Transverse colon (tissue), 4 donors: Measurements from ENCODE around the gene SFRP5. TPM values are rescaled to one million over a fixed set of nuclear protein-coding genes. Genes with fewer than 3 reads are reported as not detected.

Experiments used
- DNase-seq: peaks from one replicate; pipeline ENCODE4 v3.0.0-alpha.2; 2019
- H3K27ac ChIP-seq, 4 donors: fragments of 200-600 bp; sonication (generic); 2 replicates each; pipeline ENCODE4 v1.5.1; 2016 to 2018; ENCODE audit warnings: inconsistent platforms in 4 of 4
- H3K27me3 ChIP-seq: fragments of 200-600 bp; sonication (generic); 2 replicates; pipeline ENCODE4 v1.5.1; 2017; ENCODE audit warnings: inconsistent platforms
- H3K36me3 ChIP-seq, 4 donors: fragments of 200-600 bp; sonication (generic); 2 replicates each; pipeline ENCODE4 v1.5.1; 2017 to 2019; ENCODE audit warnings: inconsistent platforms in 4 of 4
- H3K4me1 ChIP-seq, 4 donors: fragments of 200-600 bp; sonication (generic); 2 replicates each; pipeline ENCODE4 v1.5.1; 2017 to 2020; ENCODE audit warnings: inconsistent platforms in 4 of 4
- H3K4me3 ChIP-seq, 4 donors: fragments of 200-600 bp; sonication (generic); 1 replicate in 1 of 4; 2 replicates in 3 of 4; pipeline versions ENCODE4 v1.5.1 to v1.6.1; 2017 to 2019; ENCODE audit warnings: inconsistent platforms in 4 of 4
- H3K9me3 ChIP-seq, 2 donors: fragments of 200-600 bp; sonication (generic); 2 replicates each; pipeline ENCODE4 v1.5.1; 2017 to 2019; ENCODE audit warnings: inconsistent platforms in 2 of 2
- CTCF ChIP-seq, 5 experiments: fragments of 200-600 bp in 3 of 5; fragments of 450-650 bp in 2 of 5; sonication (generic) in 3 of 5; IDR thresholded peaks; 1 replicate in 2 of 5; 2 replicates in 3 of 5; pipeline ENCODE4 v1.5.1; 2016 to 2017; ENCODE audit warnings: antibody characterized with exemption in 5 of 5, inconsistent platforms in 3 of 5, mild to moderate bottlenecking in 2 of 5, moderate library complexity in 1 of 5
- EP300 ChIP-seq: sonication (generic); formaldehyde crosslinking; IDR thresholded peaks from one replicate; pipeline ENCODE4 v1.6.1; 2017; ENCODE audit warnings: antibody characterized with exemption, low read depth
- POLR2A ChIP-seq: fragments of 450-650 bp; IDR thresholded peaks from one replicate; pipeline ENCODE4 v1.6.1; 2016; ENCODE audit warnings: antibody characterized with exemption, mild to moderate bottlenecking, moderate library complexity
- POLR2AphosphoS5 ChIP-seq, 3 donors: sonication (generic); formaldehyde crosslinking; IDR thresholded peaks; one replicate each; pipeline ENCODE4 v1.6.1; 2016; ENCODE audit warnings: antibody characterized with exemption in 3 of 3
- WGBS, 2 donors: methylation state at CpG; one replicate each; pipeline ENCODE4 v1.1.5; 2018; ENCODE audit warnings: low coverage in 1 of 2; 5-methylcytosine and 5-hydroxymethylcytosine counted together
- in situ Hi-C, 4 donors: fragments of 200-750 bp; cut with MboI; loops; one replicate each; pipeline versions ENCODE4 v1.15.0 to v1.15.1; 2017; ENCODE audit warnings: low sequenced_read_pairs in 3 of 4, low pct_ligation_motif_present in 1 of 4, low pct_unique_long_range_greater_than_20kb in 1 of 4
- intact Hi-C: fragments of 100-400 bp; cut with DNase I; formaldehyde crosslinking; loops from one replicate; pipeline ENCODE4 v1.15.1; 2023; ENCODE audit warnings: low total_unique reads
- total RNA-seq, 4 donors: library from RNA; depleted of rRNA; stranded (reverse); fragments of >200 nt; gene quantifications; one replicate each; pipeline ENCODE4 v1.1.0, GENCODE V29; 2016

The SFRP5 gene
- total RNA-seq, 4 donors from 2014 or later, result 3.8 to 10.1 (median 5.8) TPM

GRCh38 chr10:97760461-97761257, 11.1 kb downstream of the SFRP5 start:
- Histone ChIP-seq H3K4me3 (no peak overlapping the region), H3K36me3 (peaks cover 0 to 26% (median 11%) of the 10 kb centered on the region in 4 donors), H3K4me1 (no peaks in the 10 kb centered on the region), H3K9me3 (no peaks in the 10 kb centered on the region), H3K27ac (peak overlapping the region in 1 of 4 donors; percentile 57), H3K27me3 (no peaks in the 10 kb centered on the region)
- intact Hi-C loops, result no loop called here
- WGBS, 2 donors, result 93 to 94% methylated on average over 2 to 11 of the region's 11 CpGs
- DNase-seq, result no peak
- no peak for TF ChIP-seq POLR2AphosphoS5 (IDR thresholded peaks at IDR 0.05)
- TF ChIP-seq EP300, result no peak
- TF ChIP-seq CTCF (IDR thresholded peaks at IDR 0.05), result no peak
- TF ChIP-seq POLR2A, result no peak
- in situ Hi-C loops, result no loop called here

- TF ChIP-seq POLR2A, result no peak
- TF ChIP-seq POLR2AphosphoS5 (IDR thresholded peaks at IDR 0.05), result no peak
- TF ChIP-seq CTCF (IDR thresholded peaks at IDR 0.05), result no peak
- no peak for TF ChIP-seq EP300
- no peaks in the 10 kb centered on the region for H3K9me3 ChIP-seq
- H3K27me3 ChIP-seq, result no peaks in the 10 kb centered on the region
- peaks cover 0 to 33% (median 15%) of the 10 kb centered on the region in 4 donors for H3K36me3 ChIP-seq
- 85% methylated on average over 5 of the region's 5 CpGs; no CpG with 5 or more reads in 1 of the 2 donors for WGBS, 2 donors
- no peak overlapping the region for H3K4me3 ChIP-seq
- in situ Hi-C loops (no loop called here), intact Hi-C loops (no loop called here)
- H3K4me1 ChIP-seq, result no peaks in the 10 kb centered on the region
- no peak overlapping the region for H3K27ac ChIP-seq
- DNase-seq, result no peak
These were observed 11.9 kb downstream of the SFRP5 start for GRCh38 chr10:97759946-97760345.

- H3K4me1 ChIP-seq, result no peaks in the 10 kb centered on the region
- intact Hi-C loops, result no loop called here
- in situ Hi-C loops, result no loop called here
- peak; percentile 53 for DNase-seq
- TF ChIP-seq POLR2AphosphoS5 (IDR thresholded peaks at IDR 0.05) (no peak), EP300 (no peak), CTCF (IDR thresholded peaks at IDR 0.05) (peak; percentile 55 to 80 (median 68)), POLR2A (no peak)
- no peak overlapping the region for H3K27ac ChIP-seq
- peaks cover 0 to 38% (median 18%) of the 10 kb centered on the region in 4 donors for H3K36me3 ChIP-seq
- no peak overlapping the region for H3K4me3 ChIP-seq
- no peaks in the 10 kb centered on the region for H3K9me3 ChIP-seq
- H3K27me3 ChIP-seq, result no peaks in the 10 kb centered on the region
- 60% methylated on average over 5 of the region's 5 CpGs; no CpG with 5 or more reads in 1 of the 2 donors for WGBS, 2 donors
These were observed 12.5 kb downstream of the SFRP5 start for GRCh38 chr10:97759158-97759887.

GRCh38 chr10:97757471-97757870, 14.3 kb downstream of the SFRP5 start:
- Histone ChIP-seq H3K4me3 (no peak overlapping the region), H3K9me3 (no peaks in the 10 kb centered on the region), H3K36me3 (peaks cover 0 to 55% (median 27%) of the 10 kb centered on the region in 4 donors), H3K27ac (no peak overlapping the region), H3K4me1 (no peaks in the 10 kb centered on the region), H3K27me3 (no peaks in the 10 kb centered on the region)
- intact Hi-C loops (no loop called here), in situ Hi-C loops (no loop called here)
- TF ChIP-seq EP300 (no peak), POLR2AphosphoS5 (IDR thresholded peaks at IDR 0.05) (no peak), POLR2A (no peak), CTCF (IDR thresholded peaks at IDR 0.05) (no peak)
- no peak for DNase-seq
- WGBS, 2 donors, result 77 to 86% methylated on average over 4 to 6 of the region's 6 CpGs
